ENCODE data around the gene SLC22A12.

SLC22A12 gene

GRCh38 chr11:64631675-64632074 is 40.7 kb downstream of the SLC22A12 start:
- H3K36me3 ChIP-seq (ENCODE audit: control insufficient read depth, insufficient read depth, low read length): no peaks in the 10 kb centered on the region
- no peak overlapping the region for H3K4me3 ChIP-seq (ENCODE audit: low read depth, low read length)
- no peak overlapping the region for H3K27ac ChIP-seq (ENCODE audit: low read depth, low read length)
- peaks cover 7% of the 10 kb centered on the region for H3K27me3 ChIP-seq (ENCODE audit: control insufficient read depth, insufficient read depth, low read length)
- no peaks in the 10 kb centered on the region for H3K9me3 ChIP-seq (ENCODE audit: control insufficient read depth, insufficient read depth, low read length)
- H3K4me1 ChIP-seq (ENCODE audit: control insufficient read depth, insufficient read depth, low read length): peaks cover 7% of the 10 kb centered on the region; the same call in 1 of the 2 replicates
- H3K9ac ChIP-seq (ENCODE audit: low read depth, low read length): no peak overlapping the region

GRCh38 chr11:64632237-64632636 is 41.2 kb downstream of the SLC22A12 start:
- Histone ChIP-seq H3K4me3 (ENCODE audit: low read depth, low read length) (no peak overlapping the region), H3K27me3 (ENCODE audit: control insufficient read depth, insufficient read depth, low read length) (peaks cover 11% of the 10 kb centered on the region), H3K9ac (ENCODE audit: low read depth, low read length) (no peak overlapping the region), H3K36me3 (ENCODE audit: control insufficient read depth, insufficient read depth, low read length) (no peaks in the 10 kb centered on the region), H3K4me1 (ENCODE audit: control insufficient read depth, insufficient read depth, low read length) (peaks cover 7% of the 10 kb centered on the region; the same call in 1 of the 2 replicates), H3K27ac (ENCODE audit: low read depth, low read length) (no peak overlapping the region), H3K9me3 (ENCODE audit: control insufficient read depth, insufficient read depth, low read length) (no peaks in the 10 kb centered on the region)

GRCh38 chr11:64632654-64633053 is 41.6 kb downstream of the SLC22A12 start:
- Histone ChIP-seq H3K4me1 (ENCODE audit: control insufficient read depth, insufficient read depth, low read length) (peaks cover 7% of the 10 kb centered on the region; the same call in 1 of the 2 replicates), H3K27me3 (ENCODE audit: control insufficient read depth, insufficient read depth, low read length) (peaks cover 15% of the 10 kb centered on the region)

GRCh38 chr11:64633555-64634159 is 42.6 kb downstream of the SLC22A12 start:
- peaks cover 25% of the 10 kb centered on the region for H3K27me3 ChIP-seq (ENCODE audit: control insufficient read depth, insufficient read depth, low read length)
- no peaks in the 10 kb centered on the region for H3K36me3 ChIP-seq (ENCODE audit: control insufficient read depth, insufficient read depth, low read length)

More at GRCh38 chr11:64632654-64633053, 41.6 kb downstream of the SLC22A12 start:
- Histone ChIP-seq H3K27ac (ENCODE audit: low read depth, low read length) (no peak overlapping the region), H3K9me3 (ENCODE audit: control insufficient read depth, insufficient read depth, low read length) (no peaks in the 10 kb centered on the region), H3K4me3 (ENCODE audit: low read depth, low read length) (no peak overlapping the region), H3K9ac (ENCODE audit: low read depth, low read length) (no peak overlapping the region), H3K36me3 (ENCODE audit: control insufficient read depth, insufficient read depth, low read length) (no peaks in the 10 kb centered on the region)

GRCh38 chr11:64637334-64638017 is 46.5 kb downstream of the SLC22A12 start:
- Histone ChIP-seq H3K27ac (ENCODE audit: low read depth, low read length) (no peak overlapping the region), H3K4me3 (ENCODE audit: low read depth, low read length) (peak overlapping the region; percentile 68), H3K36me3 (ENCODE audit: control insufficient read depth, insufficient read depth, low read length) (no peaks in the 10 kb centered on the region), H3K27me3 (ENCODE audit: control insufficient read depth, insufficient read depth, low read length) (peaks cover 56% of the 10 kb centered on the region), H3K9me3 (ENCODE audit: control insufficient read depth, insufficient read depth, low read length) (no peaks in the 10 kb centered on the region), H3K4me1 (ENCODE audit: control insufficient read depth, insufficient read depth, low read length) (no peaks in the 10 kb centered on the region; the same call in 1 of the 2 replicates), H3K9ac (ENCODE audit: low read depth, low read length) (no peak overlapping the region)

More at GRCh38 chr11:64633555-64634159, 42.6 kb downstream of the SLC22A12 start:
- no peak overlapping the region for H3K4me3 ChIP-seq (ENCODE audit: low read depth, low read length)
- H3K27ac ChIP-seq (ENCODE audit: low read depth, low read length): no peak overlapping the region
- H3K9ac ChIP-seq (ENCODE audit: low read depth, low read length): no peak overlapping the region
- H3K4me1 ChIP-seq (ENCODE audit: control insufficient read depth, insufficient read depth, low read length): peaks cover 7% of the 10 kb centered on the region; the same call in 1 of the 2 replicates
- no peaks in the 10 kb centered on the region for H3K9me3 ChIP-seq (ENCODE audit: control insufficient read depth, insufficient read depth, low read length)

- no peaks in the 10 kb centered on the region for H3K9me3 ChIP-seq (ENCODE audit: control insufficient read depth, insufficient read depth, low read length)
- H3K9ac ChIP-seq (ENCODE audit: low read depth, low read length): no peak overlapping the region
- H3K4me3 ChIP-seq (ENCODE audit: low read depth, low read length): peak overlapping the region; percentile 68
- no peaks in the 10 kb centered on the region; the same call in 1 of the 2 replicates for H3K4me1 ChIP-seq (ENCODE audit: control insufficient read depth, insufficient read depth, low read length)
- H3K27me3 ChIP-seq (ENCODE audit: control insufficient read depth, insufficient read depth, low read length): peaks cover 62% of the 10 kb centered on the region
- H3K36me3 ChIP-seq (ENCODE audit: control insufficient read depth, insufficient read depth, low read length): no peaks in the 10 kb centered on the region
- H3K27ac ChIP-seq (ENCODE audit: low read depth, low read length): no peak overlapping the region
Observed at GRCh38 chr11:64638018-64638665, 47.1 kb downstream of the SLC22A12 start.

- Histone ChIP-seq H3K27me3 (ENCODE audit: control insufficient read depth, insufficient read depth, low read length) (peaks cover 65% of the 10 kb centered on the region), H3K4me1 (ENCODE audit: control insufficient read depth, insufficient read depth, low read length) (peaks cover 1% of the 10 kb centered on the region)
Observed at GRCh38 chr11:64638829-64639228, 47.8 kb downstream of the SLC22A12 start.

GRCh38 chr11:64639885-64640284 is 48.9 kb downstream of the SLC22A12 start:
- H3K4me1 ChIP-seq (ENCODE audit: control insufficient read depth, insufficient read depth, low read length): peaks cover 10% of the 10 kb centered on the region
- H3K27me3 ChIP-seq (ENCODE audit: control insufficient read depth, insufficient read depth, low read length): peaks cover 76% of the 10 kb centered on the region
- H3K4me3 ChIP-seq (ENCODE audit: low read depth, low read length): no peak overlapping the region
- no peak overlapping the region for H3K27ac ChIP-seq (ENCODE audit: low read depth, low read length)
- H3K9me3 ChIP-seq (ENCODE audit: control insufficient read depth, insufficient read depth, low read length): no peaks in the 10 kb centered on the region
- H3K9ac ChIP-seq (ENCODE audit: low read depth, low read length): no peak overlapping the region
- no peaks in the 10 kb centered on the region for H3K36me3 ChIP-seq (ENCODE audit: control insufficient read depth, insufficient read depth, low read length)

More at GRCh38 chr11:64638829-64639228, 47.8 kb downstream of the SLC22A12 start:
- no peak overlapping the region for H3K27ac ChIP-seq (ENCODE audit: low read depth, low read length)
- no peaks in the 10 kb centered on the region for H3K9me3 ChIP-seq (ENCODE audit: control insufficient read depth, insufficient read depth, low read length)
- H3K36me3 ChIP-seq (ENCODE audit: control insufficient read depth, insufficient read depth, low read length): no peaks in the 10 kb centered on the region
- H3K9ac ChIP-seq (ENCODE audit: low read depth, low read length): no peak overlapping the region
- H3K4me3 ChIP-seq (ENCODE audit: low read depth, low read length): 0 out of 2 replicates have a peak overlapping the region, but pooled peaks have one; percentile 68

- Histone ChIP-seq H3K4me3 (ENCODE audit: low read depth, low read length) (peak overlapping the region; percentile 61; the same call in 1 of the 2 replicates), H3K27ac (ENCODE audit: low read depth, low read length) (no peak overlapping the region), H3K4me1 (ENCODE audit: control insufficient read depth, insufficient read depth, low read length) (peaks cover 15% of the 10 kb centered on the region)
Observed at GRCh38 chr11:64641596-64642417, 50.8 kb downstream of the SLC22A12 start.

GRCh38 chr11:64642418-64642735 is 51.4 kb downstream of the SLC22A12 start:
- Histone ChIP-seq H3K4me3 (ENCODE audit: low read depth, low read length) (peak overlapping the region; percentile 61; the same call in 1 of the 2 replicates), H3K27ac (ENCODE audit: low read depth, low read length) (no peak overlapping the region), H3K36me3 (ENCODE audit: control insufficient read depth, insufficient read depth, low read length) (no peaks in the 10 kb centered on the region), H3K4me1 (ENCODE audit: control insufficient read depth, insufficient read depth, low read length) (peaks cover 15% of the 10 kb centered on the region), H3K27me3 (ENCODE audit: control insufficient read depth, insufficient read depth, low read length) (peaks cover 88% of the 10 kb centered on the region), H3K9ac (ENCODE audit: low read depth, low read length) (no peak overlapping the region), H3K9me3 (ENCODE audit: control insufficient read depth, insufficient read depth, low read length) (no peaks in the 10 kb centered on the region)

More at GRCh38 chr11:64641596-64642417, 50.8 kb downstream of the SLC22A12 start:
- Histone ChIP-seq H3K27me3 (ENCODE audit: control insufficient read depth, insufficient read depth, low read length) (peaks cover 91% of the 10 kb centered on the region), H3K9me3 (ENCODE audit: control insufficient read depth, insufficient read depth, low read length) (no peaks in the 10 kb centered on the region), H3K36me3 (ENCODE audit: control insufficient read depth, insufficient read depth, low read length) (no peaks in the 10 kb centered on the region), H3K9ac (ENCODE audit: low read depth, low read length) (no peak overlapping the region)
